Measurements from ENCODE around the gene FPGS.
"Not testable (repeated sequence)": the region's sequence is repeated elsewhere in the genome, so short reads cannot be mapped to it uniquely, and the experiment has no call there.

Gene FPGS

DNA sequence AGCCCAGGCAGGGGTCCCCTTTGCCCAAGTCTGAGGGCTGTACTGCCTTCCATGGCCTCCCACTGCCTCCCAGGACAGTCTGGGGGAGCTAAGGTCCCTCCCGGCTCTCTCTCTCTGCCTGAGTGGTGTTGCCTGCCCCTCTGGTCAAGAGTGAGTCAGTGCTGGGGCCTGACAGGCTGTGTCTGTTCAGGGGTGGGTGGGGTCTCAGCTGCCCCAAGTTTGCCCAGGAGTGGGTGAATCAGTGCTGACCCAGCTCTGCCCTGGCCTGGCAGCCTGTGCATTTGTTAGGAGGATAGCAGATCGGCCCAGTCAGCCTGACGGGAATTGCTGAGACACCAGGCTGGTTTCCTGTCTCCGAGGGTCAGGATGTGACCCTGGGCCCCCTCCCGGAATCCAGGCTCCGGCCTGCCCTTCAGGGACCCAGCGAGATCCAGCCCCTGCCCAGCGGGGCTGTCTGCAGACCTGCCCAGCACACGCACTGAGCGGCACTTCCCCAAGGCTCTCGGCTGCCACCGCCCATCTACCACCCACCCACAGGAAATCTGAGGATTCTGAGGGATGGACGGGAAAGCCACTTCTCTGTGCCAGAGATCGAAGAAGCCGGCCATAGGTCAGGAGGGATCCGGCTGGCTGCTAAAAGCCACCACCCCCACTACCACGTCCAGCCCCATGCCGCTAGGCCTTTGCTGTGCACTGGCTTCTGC, 35.8 kb downstream of the FPGS start:
- no peak for DNase-seq (ENCODE audit: low read depth in 2 of 2)

DNA sequence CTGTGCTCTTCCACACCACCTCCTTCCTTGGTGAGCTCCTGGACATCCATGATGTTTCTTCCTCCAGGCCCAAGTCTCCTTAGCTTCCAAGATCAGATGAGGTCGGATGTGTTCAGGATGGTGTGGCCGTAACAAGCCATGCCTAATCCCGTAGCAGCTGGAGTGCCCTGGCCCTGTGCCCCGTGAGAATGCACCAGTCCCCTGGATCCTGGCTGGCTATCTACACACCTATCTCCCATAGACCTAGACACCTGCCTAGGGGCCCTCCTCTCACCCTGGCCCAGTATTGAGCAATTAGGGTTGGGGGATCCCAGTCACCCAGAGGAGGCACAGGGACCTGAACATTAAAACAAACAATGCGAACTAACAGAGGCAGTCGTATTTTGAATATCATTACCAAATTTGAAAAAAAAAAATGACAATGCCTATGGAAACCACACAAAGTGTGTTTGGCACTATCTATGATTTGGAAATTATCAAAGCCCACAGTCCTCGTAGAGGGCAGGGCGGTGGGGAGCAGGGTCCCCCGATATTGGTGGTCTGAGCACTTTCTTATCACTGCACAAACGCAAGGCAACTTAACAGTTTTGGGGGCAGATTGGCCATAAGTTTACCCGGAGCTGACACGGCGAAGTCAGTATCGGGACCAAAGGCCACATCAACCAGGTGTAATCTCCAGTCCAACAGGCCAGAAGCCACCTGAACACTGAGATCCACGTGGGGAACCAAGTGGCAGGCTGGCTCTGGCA, 38.6 kb downstream of the FPGS start:
- DNase-seq (ENCODE audit: low read depth in 2 of 2): no peak

DNA sequence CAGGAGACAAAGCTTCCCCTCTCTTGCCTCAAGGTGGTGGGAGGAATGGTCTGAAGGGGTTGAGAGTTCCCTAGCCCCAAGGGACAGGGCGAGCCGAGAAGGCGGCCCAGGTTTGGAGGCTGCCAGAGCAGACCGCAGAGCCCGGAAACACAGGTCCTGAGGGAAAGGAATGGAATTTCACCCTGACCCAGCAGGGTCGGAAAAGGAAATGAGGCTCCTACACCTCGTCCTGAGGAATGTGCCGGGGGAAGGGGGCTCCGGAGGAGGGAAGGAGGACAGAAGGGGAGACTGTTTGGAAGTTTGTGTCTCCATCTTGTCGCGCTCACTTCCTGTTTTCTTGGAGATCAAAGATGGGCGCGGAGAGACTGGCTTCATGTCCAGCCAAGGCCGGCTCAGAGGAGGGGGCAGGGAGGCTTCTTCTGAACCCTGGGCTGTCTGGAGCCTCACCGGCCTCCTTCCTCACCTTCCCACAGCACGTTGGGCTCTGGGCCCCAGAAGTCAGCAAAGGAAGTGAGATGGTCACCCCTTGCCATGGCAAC, 42.2 kb downstream of the FPGS start:
- no peak for DNase-seq (ENCODE audit: low read depth in 2 of 2)

DNA sequence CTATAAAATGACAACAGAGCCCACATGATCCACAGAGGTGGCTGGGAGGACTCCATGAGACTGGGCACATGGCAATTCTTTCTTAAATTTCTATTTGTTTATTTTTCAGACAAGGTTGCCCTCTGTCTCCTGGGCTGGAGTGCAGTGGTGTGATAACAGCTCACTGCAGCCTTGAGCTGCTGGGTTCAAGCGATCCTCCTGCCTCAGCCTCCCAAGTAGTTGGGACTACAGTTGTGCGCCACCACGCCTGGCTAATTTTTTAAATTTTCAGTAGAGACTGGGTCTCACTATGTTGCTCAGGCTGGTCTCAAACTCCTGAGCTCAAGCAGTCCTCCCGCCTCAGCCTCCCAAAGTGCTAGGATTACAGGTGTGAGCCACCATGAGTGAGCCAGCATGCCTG, 42.9 kb downstream of the FPGS start:
- not testable (repeated sequence) for DNase-seq (ENCODE audit: low read depth in 2 of 2)

DNA sequence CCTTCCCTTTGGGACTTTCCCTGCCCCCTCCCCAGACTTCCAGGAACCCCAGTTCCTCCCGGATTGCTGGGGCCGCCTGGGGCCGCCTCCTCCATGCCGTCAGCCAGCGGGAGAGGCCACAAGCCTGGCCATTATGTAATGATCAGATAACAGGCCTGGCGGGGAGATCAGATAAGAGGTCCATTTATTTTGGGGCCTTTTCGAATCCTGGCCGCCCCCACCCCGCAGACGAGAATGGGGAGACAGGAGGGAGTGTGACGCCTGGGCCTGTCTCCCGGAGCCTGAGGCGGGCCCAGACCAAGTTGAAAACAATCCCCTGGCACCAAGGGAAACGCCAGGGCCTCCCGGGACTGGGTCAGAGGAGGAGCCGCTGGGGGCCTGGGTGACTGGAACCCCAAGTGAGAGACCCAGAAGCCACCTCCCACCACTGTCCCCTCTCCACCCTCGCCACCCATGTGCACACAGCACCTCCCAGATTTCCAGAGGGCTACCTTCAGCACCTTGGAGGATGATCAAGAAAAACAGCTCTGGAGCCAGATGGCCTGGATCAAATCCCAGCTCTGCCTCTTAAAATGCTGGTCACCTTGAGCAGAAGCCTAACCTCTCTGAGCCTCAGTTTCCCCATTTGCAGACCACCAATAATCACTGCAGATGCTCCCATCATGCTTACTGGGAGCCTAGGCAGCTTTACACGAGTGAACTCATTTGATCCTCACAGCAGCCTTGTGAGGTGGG, 43.9 kb downstream of the FPGS start:
- no peak for DNase-seq (ENCODE audit: low read depth in 2 of 2)

DNA sequence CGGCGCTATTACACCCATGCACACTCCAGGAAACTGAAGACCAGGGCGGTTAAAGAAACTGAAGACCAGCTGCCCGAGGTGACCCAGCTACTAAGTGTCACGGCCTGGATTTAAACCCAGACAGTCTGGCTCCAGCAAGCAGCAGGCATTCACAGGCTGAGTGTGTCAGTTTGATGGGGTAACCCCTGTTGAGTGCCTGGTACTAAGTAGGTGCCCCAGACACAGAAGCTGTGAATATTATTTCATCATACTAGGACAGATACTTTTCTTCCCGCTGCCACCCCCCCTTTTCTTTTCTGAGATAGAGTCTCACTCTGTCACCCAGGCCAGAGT, 44.5 kb downstream of the FPGS start:
- DNase-seq (ENCODE audit: low read depth in 2 of 2): no peak

DNA sequence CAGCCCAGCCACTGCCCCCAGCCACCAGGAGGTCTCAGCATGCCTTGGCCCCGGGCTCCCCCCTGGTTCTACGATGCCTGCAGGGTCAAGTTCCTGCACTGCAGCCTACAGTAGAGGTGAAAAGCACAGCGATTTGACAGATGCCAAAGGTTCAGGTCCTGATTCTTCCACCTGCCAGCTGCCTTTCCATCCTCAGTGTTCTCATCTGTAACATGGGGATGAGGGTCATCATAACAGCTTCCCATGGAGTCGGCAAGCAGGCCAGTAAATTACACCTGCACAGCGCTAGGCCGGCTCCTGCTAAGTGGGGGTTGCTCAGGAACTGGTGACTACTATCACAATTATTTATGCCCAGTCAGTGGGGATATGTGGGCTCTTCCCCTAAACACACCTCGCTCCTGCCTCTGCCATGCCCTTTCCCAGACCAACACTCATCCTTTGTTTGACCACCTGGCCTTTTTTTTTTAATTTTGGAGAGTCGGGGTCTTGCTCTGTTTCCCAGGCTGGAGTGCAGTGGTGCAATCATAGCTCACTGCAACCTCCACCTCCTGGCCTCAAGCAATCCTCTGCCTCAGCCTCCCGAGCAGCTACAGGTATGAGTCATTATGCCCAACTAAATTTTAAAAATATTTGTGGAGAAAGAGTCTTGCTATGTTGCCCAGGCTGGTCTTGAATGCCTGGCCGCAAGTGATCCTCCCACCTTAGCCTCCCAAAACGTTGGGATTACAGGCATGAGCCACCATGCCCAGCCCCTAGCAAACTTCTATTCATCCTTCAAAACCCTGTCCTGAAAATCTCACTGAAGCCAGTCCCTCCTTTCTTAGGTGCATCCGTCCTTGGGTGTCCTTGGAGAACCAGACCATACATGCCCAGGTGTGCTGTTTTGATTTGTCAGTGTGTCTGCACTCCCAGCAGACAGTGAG, 45.4 kb downstream of the FPGS start:
- DNase-seq (ENCODE audit: low read depth in 2 of 2): no peak

DNA sequence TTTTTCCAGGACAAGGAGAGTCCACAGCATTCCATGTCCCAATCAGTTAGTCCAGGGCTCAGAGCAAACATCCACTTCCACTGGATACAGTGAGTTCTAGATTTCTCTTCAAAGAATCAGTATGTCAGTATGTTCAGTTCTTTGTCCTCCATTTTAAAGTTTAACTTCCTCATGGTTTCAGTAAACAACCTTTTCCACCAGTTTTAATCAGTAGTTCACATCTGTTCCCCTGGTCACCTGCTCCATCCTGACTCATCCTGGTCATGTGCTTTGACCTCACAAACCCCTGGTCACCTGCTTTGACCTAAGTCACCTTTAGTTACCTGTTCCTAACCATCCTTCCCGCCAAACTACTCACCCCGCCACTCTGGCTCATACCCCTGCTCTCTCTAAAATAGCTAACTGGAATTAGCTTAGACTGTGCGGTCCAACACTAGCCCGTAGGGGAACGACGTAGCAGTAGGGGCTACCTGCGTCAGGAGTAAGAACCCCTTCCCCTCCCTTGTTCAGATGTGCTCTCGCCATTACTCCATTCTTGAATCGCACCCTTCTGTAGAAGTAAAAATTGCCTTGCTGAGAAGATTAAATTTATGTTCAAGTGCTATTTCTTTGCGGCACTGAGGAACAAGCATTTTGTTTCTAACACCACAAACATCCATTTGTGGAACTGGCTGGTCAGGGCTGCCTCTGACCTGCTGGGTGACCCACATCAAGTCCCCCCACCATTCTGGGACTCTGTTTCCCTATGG, 46.2 kb downstream of the FPGS start:
- no peak for DNase-seq (ENCODE audit: low read depth in 2 of 2)

DNA sequence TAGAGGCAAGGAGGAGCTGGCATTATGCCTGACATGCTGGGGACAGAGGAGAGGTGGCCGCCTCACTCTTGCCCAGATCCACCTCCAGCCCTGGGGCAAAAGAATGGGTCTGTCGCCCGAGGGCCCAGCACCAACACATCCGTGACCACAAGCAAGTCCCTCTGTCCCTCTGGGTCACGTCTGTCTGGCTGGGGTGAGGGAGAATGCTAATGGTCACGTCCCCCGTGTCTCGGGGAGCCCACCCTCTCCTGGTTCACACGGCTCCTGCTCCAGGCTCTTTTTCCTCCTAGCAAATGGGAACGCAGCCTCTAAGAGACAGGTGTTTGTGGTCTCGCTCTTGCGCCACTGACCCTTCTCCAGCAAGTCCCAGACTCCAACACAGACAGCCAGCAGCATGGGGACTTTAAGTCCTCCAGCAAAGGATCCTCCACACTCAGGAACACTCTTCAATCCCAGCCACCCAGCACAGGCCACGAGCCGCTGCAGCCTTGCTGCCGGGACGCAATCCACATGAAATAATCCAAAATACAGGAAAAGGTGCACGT, 47.7 kb downstream of the FPGS start:
- no peak for DNase-seq (ENCODE audit: low read depth in 2 of 2)

DNA sequence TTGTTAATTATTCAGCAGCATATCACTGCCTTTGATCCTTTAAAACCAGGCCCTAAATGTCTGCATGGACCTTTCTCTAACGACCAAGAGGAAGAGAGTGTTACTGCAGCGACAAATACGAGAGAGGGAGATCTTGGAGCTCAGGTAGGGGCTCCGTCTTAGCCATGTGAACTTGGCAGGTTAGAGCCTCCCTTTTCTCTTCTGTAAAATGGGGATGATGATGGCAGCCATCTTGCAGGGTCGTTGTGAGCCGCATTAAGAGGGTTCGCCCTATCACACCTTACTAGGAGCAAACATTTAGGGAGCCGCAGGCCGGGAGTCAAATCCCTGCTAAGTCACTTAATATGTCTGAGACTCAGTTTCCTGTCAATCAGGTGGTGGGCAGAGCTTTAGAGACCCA, 50.1 kb downstream of the FPGS start:
- DNase-seq (ENCODE audit: low read depth in 2 of 2): no peak

DNA sequence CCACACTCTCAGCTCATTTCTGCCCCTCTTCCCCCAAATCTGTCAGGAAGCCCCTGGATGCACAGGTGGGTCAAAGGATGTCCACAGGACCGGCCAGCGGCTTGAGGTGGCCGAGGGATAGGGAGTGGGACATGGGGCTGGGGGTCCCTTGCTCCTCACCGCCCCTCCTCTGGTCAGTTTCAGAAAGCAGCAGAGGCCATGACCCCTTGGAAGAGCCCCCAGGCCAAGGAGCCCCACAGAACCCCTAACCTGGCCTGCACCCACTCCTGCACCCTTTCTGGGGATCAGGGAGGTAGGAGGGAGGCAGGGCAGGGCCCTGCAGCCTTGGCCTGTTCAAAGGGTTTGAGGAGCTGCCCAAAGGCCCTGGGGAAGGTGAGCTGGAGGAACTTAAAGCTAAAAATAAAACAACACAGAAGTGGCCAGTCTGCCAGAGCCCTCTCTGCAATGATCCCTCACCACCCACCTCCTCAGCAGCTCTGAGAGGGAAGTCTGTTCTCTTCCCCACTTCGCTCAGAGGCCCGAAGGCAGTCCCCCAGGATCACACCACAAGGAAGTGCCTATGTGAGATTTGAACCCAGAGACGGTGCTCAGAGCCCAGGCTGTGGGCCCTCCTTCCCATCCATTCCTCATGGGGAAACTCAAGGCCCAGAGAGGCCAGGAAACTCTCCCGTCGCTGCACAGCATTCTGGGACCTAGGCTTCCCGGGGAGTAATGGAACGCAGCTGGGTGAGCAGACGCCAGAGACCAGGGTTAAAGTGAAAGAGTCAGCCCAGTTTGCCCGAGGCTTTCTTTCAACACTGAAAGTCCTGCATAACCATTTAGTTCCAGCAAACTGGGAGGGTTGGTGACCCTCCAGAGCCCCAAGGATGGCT, 50.9 kb downstream of the FPGS start:
- no peak for DNase-seq (ENCODE audit: low read depth in 2 of 2)

DNA sequence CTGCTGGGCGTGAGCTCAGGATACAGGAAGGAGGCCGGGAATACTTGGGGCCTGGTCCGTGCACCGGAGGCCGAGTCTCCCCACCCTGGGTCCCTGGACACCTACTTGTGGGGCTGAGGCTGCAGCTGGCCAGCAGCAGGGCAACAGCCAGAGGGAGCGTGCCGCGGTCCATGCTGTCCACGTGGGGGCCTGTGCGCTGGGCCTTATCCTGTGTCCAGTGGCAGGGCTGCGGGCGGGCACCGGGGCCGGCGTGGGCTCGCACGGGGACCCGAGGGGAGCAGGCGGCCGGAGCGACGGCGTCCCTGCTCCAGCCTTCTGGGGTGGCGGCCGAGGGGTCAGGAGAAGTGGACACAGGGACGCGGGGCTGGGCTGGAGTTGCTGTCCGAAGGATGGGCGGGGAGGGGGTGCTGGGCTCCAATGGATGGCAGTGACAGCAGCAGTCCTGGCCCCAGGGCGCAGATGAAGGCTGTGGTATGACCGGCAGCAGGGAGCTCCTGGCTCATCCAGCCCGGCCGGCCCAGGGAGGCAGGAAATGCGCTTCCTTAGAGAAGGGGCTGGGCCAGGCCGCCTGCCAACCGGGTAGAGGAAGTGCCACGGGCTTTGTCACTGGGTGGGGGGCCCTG, 51.6 kb downstream of the FPGS start, which contains the start of gene ENG:
ENG (minus strand) TSS at position 475 of the 623 bp plus-strand sequence; CDS start at position 172, 303 bp downstream.
- no peak for DNase-seq (ENCODE audit: low read depth in 2 of 2)

DNA sequence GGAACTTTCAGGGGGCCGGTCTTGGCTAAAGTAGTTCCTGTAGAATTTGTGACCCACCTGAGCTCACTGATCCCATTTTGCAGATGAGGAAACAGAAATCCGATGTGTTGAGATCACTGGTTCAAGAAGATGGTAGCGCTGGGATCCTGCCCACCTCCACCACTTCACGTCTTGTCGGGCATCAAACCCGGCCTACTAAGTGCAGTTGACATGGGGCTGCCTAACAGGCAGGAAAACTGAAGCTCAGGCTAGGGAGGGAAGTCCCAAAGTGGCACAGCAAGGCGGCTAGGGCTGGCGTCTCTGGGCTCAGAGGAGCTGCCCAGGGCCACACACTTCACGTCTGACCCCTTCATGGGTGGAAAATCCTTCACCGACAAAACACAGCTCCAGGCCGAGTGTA, 52.3 kb downstream of the FPGS start:
- DNase-seq (ENCODE audit: low read depth in 2 of 2): no peak

DNA sequence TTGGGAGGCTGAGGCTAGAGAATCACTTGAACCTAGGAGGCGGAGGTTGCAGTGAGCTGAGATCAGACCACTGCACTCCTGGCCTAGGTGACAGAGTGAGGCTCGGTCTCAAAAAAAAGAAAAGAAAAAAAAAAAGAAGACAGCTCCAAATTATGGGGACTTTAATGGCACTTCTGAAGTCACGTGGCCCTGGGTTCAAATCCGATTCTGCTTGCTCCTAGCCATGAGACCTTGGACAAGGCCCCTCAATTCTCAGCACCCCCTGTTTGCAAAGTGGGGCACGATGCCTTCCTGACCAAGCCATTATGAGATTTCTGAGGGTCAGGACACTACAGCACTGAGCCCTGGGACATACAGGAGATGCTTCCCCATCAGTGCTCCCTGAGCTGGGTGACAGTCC, 52.8 kb downstream of the FPGS start:
- no peak for DNase-seq (ENCODE audit: low read depth in 2 of 2)

DNA sequence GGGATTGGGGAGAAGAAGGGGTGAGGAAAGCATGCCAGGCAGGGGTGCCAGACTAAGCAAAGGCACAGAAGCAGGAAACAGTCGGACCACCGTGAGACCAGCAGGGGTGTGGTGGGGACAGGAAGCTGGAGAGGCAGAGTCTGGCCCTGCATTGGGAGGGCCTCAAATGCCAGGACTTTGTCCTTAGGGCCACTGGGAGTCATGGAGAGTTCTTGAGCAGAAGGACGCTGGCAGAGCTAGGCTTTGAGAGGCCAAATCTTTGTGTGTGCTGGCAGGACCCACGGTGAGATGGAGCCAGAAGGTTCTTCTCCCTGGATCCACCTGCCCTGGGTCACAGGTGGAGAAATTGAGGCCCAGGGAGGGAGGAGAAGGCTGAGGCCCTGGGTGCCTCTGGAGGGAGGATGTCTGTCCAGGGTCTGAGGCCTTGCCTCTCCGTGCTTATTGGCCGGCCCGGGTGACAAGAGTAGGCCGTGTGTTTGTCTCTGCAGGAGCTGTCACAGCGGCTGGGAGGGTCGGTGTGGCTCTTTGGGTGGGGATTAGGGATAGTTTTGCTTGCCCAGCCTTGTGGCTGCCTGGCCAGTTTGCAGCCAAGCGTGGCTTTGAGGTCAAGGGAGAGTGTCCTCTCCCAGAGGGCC, 53.5 kb downstream of the FPGS start:
- no peak for DNase-seq (ENCODE audit: low read depth in 2 of 2)

DNA sequence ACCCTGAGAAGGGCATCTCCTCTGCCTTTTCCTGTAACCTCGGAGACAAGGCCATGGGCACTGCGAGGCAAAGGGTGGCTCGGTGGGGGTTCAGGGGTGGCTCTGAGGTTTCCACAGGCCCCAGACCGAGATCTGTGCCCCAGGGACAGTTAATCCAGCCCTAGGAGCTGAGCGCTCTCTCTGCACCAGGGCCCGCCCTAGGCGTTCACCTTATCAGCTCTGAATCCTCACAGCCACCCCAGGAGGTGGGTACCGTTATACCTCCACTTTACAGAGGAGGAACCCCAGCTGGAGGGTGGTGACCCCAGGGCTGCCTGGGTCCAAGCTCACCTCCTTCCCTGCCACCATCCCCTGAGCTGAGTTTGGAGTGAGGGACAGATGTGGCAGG, 54.0 kb downstream of the FPGS start:
- no peak for DNase-seq (ENCODE audit: low read depth in 2 of 2)

DNA sequence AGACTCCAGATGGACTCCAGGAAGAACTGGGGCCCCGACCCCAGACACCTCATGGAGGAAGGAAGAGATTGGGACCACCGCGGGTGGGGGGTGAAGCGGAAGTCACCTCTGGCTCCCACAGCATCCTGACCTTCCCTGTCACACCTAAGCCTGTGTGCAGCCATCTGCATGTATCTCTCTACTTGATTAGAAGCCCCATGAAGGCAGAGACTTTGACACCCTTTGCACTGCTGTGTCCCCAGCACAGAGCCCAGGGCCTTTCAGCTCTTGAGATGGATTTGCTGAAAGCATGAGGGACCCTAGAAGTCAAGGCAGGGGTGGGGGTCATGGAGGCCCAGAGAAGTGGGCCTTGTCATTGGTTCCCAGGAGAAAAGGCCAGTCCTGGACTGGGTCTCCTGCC, 54.6 kb downstream of the FPGS start:
- no peak for DNase-seq (ENCODE audit: low read depth in 2 of 2)

DNA sequence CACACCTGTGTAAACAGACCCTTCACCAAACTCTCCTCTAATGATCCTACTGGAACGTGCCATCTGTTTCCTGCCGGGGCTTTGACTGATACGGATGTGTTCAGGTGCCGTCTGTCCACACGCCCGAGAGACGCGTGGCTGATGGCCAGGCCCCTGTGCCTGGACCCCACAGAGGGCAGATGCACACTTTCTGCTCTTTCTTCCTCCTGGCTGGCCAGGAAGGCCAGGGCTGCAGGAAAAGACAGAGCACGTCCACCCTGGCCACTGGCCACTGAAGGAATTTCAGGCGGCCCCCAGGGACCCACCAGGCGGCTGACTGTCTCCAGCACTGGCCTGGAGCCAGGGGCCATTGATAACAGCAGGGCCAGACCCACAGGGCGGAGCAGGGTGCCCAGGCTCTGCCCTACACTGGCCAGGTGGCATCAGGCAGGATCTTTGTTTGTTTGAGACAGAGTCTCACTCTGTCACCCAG, 55.4 kb downstream of the FPGS start:
- no peak for DNase-seq (ENCODE audit: low read depth in 2 of 2)
